Stimulated activated effector memory CD8-positive, alpha-beta T cell treated with anti-CD3 and anti-CD28 coated beads, Interleukin-12 subunit alpha, Interleukin-12 subunit beta, amount 100 ng/mL, for 72 hours (primary cell): ENCODE measurements around the gene OGN.

ENCODE experiments used
- ATAC-seq: fragments of 150-1000 bp; cut with Tn5 transposase; 2 replicates; pipeline ENCODE4 v1.10.0; 2021
- DNase-seq, 2 donors: peaks; one replicate each; pipeline ENCODE4 v3.0.0; 2021 to 2022; ENCODE audit warnings: low spot score in 2 of 2
- H3K27ac Mint-ChIP-seq: one replicate; pipeline ENCODE4 v1.8.0; 2022; ENCODE audit warnings: mild to moderate bottlenecking, mixed read lengths
- H3K36me3 Mint-ChIP-seq: one replicate; pipeline ENCODE4 v1.8.0; 2022; ENCODE audit warnings: mild to moderate bottlenecking, mixed read lengths
- H3K4me1 Mint-ChIP-seq: one replicate; pipeline ENCODE4 v1.8.0; 2022; ENCODE audit warnings: mixed read lengths
- H3K4me3 Mint-ChIP-seq: one replicate; pipeline ENCODE4 v1.8.0; 2022; ENCODE audit warnings: mild to moderate bottlenecking, mixed read lengths
- H3K9me3 Mint-ChIP-seq: one replicate; pipeline ENCODE4 v1.8.0; 2022; ENCODE audit warnings: mixed read lengths

OGN gene

GRCh38 chr9:92341578-92341977, 62.8 kb downstream of the OGN start:
- peaks cover 3% of the 10 kb centered on the region for H3K4me1 Mint-ChIP-seq
- H3K27ac Mint-ChIP-seq, result no peak overlapping the region
- peaks cover 25% of the 10 kb centered on the region for H3K36me3 Mint-ChIP-seq

GRCh38 chr9:92333282-92333634, 71.1 kb downstream of the OGN start:
- Mint-ChIP-seq H3K4me3 (no peak overlapping the region), H3K4me1 (no peaks in the 10 kb centered on the region), H3K36me3 (peaks cover 28% of the 10 kb centered on the region), H3K27ac (no peak overlapping the region), H3K9me3 (no peaks in the 10 kb centered on the region)
- ATAC-seq (no peak), DNase-seq (no peak)

More at GRCh38 chr9:92341578-92341977, 62.8 kb downstream of the OGN start:
- Mint-ChIP-seq H3K4me3 (no peak overlapping the region), H3K9me3 (peaks cover 3% of the 10 kb centered on the region)
- ATAC-seq (no peak), DNase-seq (no peak)
